ENCODE measurements around the gene TEX10. TPM values are rescaled to one million over a fixed set of nuclear protein-coding genes. Genes with fewer than 3 reads are reported as not detected.

TEX10 gene
- total and polyA plus RNA-seq, 4 donors: 5.1 to 37.4 (median 9.6) TPM

DNA sequence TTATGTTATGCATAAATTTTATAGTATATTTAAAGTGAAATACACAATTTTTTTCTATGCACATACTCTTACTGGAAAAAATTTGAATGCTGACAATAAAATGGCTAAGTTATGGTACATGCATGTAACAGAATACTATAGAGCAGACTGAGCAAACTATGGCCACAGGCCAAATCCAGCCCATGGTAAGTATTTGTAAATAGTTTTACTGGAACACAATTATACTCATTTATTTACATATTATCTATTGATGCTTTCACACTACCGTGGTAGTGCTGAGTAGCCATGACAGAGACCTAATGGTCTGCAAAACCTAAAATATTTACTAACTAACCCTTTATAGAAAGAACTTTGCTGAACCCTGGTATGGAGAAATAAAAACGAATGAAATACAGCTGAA, 45.7 kb downstream of the TEX10 start:
- no peaks in the 10 kb centered on the region for H3K27me3 ChIP-seq (ENCODE audit: control insufficient read depth in 3 of 3, insufficient read depth in 3 of 3, low read length in 2 of 3)
- H3K9me3 ChIP-seq (ENCODE audit: control insufficient read depth in 4 of 4, insufficient read depth in 3 of 4, low read length in 3 of 4): no peaks in the 10 kb centered on the region
- H3K36me3 ChIP-seq (ENCODE audit: control insufficient read depth in 4 of 4, insufficient read depth in 4 of 4, low read length in 4 of 4): peaks cover 6 to 28% (median 22%) of the 10 kb centered on the region in 4 donors
- H3K27ac ChIP-seq (ENCODE audit: low read depth in 1 of 2, low read length in 1 of 2): no peak overlapping the region
- TF ChIP-seq, protein P1, sequence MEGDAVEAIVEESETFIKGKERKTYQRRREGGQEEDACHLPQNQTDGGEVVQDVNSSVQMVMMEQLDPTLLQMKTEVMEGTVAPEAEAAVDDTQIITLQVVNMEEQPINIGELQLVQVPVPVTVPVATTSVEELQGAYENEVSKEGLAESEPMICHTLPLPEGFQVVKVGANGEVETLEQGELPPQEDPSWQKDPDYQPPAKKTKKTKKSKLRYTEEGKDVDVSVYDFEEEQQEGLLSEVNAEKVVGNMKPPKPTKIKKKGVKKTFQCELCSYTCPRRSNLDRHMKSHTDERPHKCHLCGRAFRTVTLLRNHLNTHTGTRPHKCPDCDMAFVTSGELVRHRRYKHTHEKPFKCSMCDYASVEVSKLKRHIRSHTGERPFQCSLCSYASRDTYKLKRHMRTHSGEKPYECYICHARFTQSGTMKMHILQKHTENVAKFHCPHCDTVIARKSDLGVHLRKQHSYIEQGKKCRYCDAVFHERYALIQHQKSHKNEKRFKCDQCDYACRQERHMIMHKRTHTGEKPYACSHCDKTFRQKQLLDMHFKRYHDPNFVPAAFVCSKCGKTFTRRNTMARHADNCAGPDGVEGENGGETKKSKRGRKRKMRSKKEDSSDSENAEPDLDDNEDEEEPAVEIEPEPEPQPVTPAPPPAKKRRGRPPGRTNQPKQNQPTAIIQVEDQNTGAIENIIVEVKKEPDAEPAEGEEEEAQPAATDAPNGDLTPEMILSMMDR (IDR thresholded peaks at IDR 0.05; ENCODE audit: control extremely low read depth, extremely low read depth): no peak
- H3K4me3 ChIP-seq: no peak overlapping the region
- DNase-seq: no peak
- WGBS, 2 donors: 76 to 78% methylated on average over 2 of the region's 2 CpGs
- no peak overlapping the region for H3K9ac ChIP-seq (ENCODE audit: insufficient read depth in 1 of 2, low read length in 2 of 2)
- no peaks in the 10 kb centered on the region for H3K4me1 ChIP-seq (ENCODE audit: control insufficient read depth in 5 of 5, insufficient read depth in 5 of 5, low read length in 5 of 5)
- no peak for ATAC-seq (ENCODE audit: insufficient read depth, low FRiP score)

DNA sequence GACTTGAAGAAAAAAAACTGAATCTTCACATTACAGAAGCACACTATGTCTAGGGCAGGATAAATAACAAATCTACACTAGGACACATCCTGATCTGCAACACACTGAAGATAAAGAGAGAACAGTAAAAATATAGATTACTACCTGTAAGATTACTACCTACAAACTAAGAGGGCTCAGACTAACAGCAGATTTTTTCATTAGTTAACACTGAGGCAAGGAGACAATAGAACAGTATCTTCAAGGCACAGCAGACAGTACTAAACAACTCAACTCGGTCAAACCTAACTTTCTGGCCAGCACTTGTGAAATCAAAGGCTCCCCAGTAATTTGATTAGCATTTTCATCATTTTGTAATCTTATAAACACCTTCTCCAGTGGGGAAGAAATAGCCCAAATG, 46.5 kb downstream of the TEX10 start:
- no peak for DNase-seq
- Histone ChIP-seq H3K9me3 (ENCODE audit: control insufficient read depth in 4 of 4, insufficient read depth in 3 of 4, low read length in 3 of 4) (no peaks in the 10 kb centered on the region), H3K4me3 (no peak overlapping the region), H3K4me1 (ENCODE audit: control insufficient read depth in 5 of 5, insufficient read depth in 5 of 5, low read length in 5 of 5) (no peaks in the 10 kb centered on the region), H3K36me3 (ENCODE audit: control insufficient read depth in 4 of 4, insufficient read depth in 4 of 4, low read length in 4 of 4) (peaks cover 10 to 33% (median 27%) of the 10 kb centered on the region in 4 donors), H3K9ac (ENCODE audit: insufficient read depth in 1 of 2, low read length in 2 of 2) (no peak overlapping the region), H3K27me3 (ENCODE audit: control insufficient read depth in 3 of 3, insufficient read depth in 3 of 3, low read length in 2 of 3) (no peaks in the 10 kb centered on the region), H3K27ac (ENCODE audit: low read depth in 1 of 2, low read length in 1 of 2) (no peak overlapping the region)
- no peak for ATAC-seq (ENCODE audit: insufficient read depth, low FRiP score)
- TF ChIP-seq, protein P1 (IDR thresholded peaks at IDR 0.05; ENCODE audit: control extremely low read depth, extremely low read depth): no peak
- 90 to 91% methylated on average over 1 of the region's 1 CpG for WGBS, 2 donors

DNA sequence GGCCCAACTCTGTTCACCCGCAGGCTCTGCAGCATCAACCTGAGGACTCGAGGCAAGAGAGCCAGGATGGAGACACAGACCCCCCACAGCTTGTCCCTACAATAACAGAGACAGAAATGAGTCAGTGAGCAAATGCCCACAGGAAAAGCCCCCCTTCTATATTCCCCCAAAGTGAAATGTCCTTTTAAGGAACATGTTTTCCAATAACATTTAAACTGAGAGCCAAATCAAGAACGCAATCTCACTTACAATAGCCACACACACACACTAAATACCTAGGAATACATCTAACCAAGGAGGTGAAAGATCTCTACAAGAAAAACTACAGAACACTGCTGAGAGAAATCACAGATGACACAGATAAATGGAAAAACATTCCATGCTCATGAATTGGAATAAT, 49.0 kb downstream of the TEX10 start:
- H3K27ac ChIP-seq (ENCODE audit: low read depth in 1 of 2, low read length in 1 of 2): no peak overlapping the region
- H3K4me3 ChIP-seq: no peak overlapping the region
- no peak overlapping the region for H3K9ac ChIP-seq (ENCODE audit: insufficient read depth in 1 of 2, low read length in 2 of 2)
- WGBS, 2 donors: 95 to 96% methylated on average over 3 of the region's 3 CpGs
- TF ChIP-seq, protein P1 (IDR thresholded peaks at IDR 0.05; ENCODE audit: control extremely low read depth, extremely low read depth): no peak
- H3K36me3 ChIP-seq (ENCODE audit: control insufficient read depth in 4 of 4, insufficient read depth in 4 of 4, low read length in 4 of 4): peaks cover 19 to 35% (median 30%) of the 10 kb centered on the region in 4 donors
- DNase-seq (no peak), ATAC-seq (ENCODE audit: insufficient read depth, low FRiP score) (no peak)
- no peaks in the 10 kb centered on the region for H3K27me3 ChIP-seq (ENCODE audit: control insufficient read depth in 3 of 3, insufficient read depth in 3 of 3, low read length in 2 of 3)
- no peaks in the 10 kb centered on the region for H3K4me1 ChIP-seq (ENCODE audit: control insufficient read depth in 5 of 5, insufficient read depth in 5 of 5, low read length in 5 of 5)
- no peaks in the 10 kb centered on the region for H3K9me3 ChIP-seq (ENCODE audit: control insufficient read depth in 4 of 4, insufficient read depth in 3 of 4, low read length in 3 of 4)

DNA sequence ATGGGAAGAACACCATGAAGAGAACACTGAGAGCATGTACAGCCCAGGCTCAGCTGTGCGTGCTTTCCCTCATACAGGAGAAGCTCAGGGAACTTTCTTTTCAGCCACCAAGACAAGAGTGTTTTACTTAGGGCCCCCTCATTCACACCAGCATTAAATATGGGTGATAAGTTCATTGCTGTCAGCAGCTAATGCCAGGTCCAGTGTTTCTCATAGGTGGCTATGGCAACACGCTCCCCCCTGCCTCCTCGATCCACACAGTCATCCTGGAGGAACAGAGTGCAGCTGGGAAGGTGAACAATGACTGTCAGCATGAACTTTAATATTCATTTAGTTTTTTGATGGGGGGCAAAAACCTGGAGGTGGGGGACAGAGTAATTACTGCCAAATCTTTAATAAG, 54.4 kb downstream of the TEX10 start:
- H3K9ac ChIP-seq (ENCODE audit: insufficient read depth in 1 of 2, low read length in 2 of 2): no peak overlapping the region
- no peak overlapping the region for H3K27ac ChIP-seq (ENCODE audit: low read depth in 1 of 2, low read length in 1 of 2)
- ATAC-seq (ENCODE audit: insufficient read depth, low FRiP score) (peak; percentile 19), DNase-seq (no peak)
- no peaks in the 10 kb centered on the region for H3K27me3 ChIP-seq (ENCODE audit: control insufficient read depth in 3 of 3, insufficient read depth in 3 of 3, low read length in 2 of 3)
- no peaks in the 10 kb centered on the region for H3K4me1 ChIP-seq (ENCODE audit: control insufficient read depth in 5 of 5, insufficient read depth in 5 of 5, low read length in 5 of 5)
- 79 to 85% methylated on average over 3 of the region's 3 CpGs for WGBS, 2 donors
- no peaks in the 10 kb centered on the region for H3K9me3 ChIP-seq (ENCODE audit: control insufficient read depth in 4 of 4, insufficient read depth in 3 of 4, low read length in 3 of 4)
- peaks cover 27 to 68% (median 30%) of the 10 kb centered on the region in 4 donors for H3K36me3 ChIP-seq (ENCODE audit: control insufficient read depth in 4 of 4, insufficient read depth in 4 of 4, low read length in 4 of 4)
- no peak overlapping the region for H3K4me3 ChIP-seq
- TF ChIP-seq, protein P1 (IDR thresholded peaks at IDR 0.05; ENCODE audit: control extremely low read depth, extremely low read depth): no peak
